GM18511 (cell line): ENCODE results near the gene LRRFIP1.

Experiments
- ATAC-seq: cut with Tn5 transposase; IDR thresholded peaks from one replicate; pipeline ENCODE4 v1.9.1; 2021; ENCODE audit warnings: mild to moderate bottlenecking, moderate library complexity; ENCODE audit not compliant: unreplicated experiment

The LRRFIP1 gene

DNA sequence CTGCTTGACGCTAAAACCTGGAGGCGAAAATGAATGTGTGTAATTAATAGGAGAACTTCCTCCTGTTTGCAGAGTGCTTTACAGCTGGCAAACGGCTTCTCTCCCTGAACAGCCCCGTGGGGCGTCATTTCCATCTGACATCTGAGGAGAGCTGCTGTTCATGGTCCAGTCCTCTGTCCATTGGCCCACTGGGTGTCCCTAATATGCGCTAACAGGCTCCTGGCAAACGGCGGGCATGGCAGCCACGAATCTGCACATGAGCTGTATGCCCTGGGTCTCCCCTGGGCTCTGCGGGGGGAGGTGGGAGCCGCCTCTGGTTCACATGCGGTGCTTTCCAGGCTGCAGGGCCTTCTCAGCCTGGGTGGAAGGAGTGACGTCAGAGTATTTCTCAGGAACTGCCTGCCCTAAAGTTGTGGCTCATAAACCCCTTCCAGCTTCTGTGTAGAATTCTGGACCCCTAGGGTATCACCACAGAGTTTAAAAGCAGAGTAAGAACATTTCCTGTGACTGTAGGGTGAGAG is 73.2 kb downstream of the LRRFIP1 start:
- ATAC-seq: peak; percentile 46

DNA sequence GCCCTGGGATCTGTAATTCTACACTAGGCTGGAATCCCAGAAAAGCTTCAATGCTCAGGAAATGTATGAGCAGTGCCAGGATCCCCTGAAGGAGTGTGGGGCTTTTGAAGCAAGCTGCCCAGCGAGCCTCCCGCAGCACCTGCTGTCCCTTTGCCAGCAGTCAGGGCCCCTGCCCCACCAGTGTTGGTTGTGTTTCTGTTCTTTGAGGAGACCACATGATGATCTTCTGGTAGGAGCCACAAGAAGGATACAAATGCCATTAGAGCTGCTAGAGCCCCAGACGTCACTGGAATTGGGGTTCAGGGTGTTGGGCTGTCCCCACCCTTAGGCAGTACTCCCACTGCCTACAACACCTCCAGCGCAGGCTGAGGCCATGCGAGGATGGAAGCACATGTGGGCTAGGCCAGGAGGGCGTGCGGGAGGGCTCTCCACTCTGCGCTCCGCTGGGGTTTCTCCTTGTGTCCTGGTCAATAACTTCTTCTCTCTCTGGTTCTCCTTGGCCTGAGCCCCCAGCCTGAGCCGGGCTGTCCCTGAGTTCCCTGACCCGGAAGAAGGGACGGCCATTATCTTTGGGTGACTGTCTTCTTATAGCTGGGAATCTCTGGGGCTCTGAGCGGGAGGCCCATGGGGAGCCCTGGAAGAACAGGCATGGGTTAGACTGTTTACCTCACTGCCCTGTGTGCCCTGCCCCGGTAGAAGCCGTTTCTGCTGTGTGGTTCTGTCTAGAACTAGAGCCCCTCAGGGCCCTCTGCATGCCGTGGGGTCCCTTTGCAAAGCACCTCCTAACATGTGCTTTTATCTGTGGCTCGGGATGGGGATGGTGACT is 73.9 kb downstream of the LRRFIP1 start:
- ATAC-seq: no peak

DNA sequence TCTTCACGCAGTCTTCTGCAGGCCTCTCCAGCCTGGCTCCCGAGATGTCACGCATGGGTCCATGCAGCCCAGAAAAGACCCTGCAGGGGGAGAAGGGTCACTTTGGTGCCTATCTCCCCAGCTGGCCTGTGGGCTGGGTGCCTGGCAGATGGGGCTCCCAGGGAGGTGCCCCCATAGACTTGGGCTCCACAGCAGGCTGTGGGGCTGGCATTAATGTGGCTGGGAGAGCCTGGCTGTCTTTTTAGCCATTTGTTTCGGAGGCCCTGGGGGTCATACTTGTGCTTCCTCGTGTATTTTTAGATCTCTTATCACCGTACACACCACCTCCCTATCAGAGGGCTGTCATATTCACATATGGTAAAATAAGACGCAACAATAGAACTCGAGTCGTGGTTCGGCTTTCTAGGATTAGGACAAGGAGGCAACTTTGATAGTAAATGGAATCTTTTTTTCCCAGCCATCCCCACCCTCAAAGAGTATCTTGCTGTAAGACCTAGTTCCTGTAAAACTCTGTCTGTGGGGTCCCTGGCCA is 74.5 kb downstream of the LRRFIP1 start:
- no peak for ATAC-seq

DNA sequence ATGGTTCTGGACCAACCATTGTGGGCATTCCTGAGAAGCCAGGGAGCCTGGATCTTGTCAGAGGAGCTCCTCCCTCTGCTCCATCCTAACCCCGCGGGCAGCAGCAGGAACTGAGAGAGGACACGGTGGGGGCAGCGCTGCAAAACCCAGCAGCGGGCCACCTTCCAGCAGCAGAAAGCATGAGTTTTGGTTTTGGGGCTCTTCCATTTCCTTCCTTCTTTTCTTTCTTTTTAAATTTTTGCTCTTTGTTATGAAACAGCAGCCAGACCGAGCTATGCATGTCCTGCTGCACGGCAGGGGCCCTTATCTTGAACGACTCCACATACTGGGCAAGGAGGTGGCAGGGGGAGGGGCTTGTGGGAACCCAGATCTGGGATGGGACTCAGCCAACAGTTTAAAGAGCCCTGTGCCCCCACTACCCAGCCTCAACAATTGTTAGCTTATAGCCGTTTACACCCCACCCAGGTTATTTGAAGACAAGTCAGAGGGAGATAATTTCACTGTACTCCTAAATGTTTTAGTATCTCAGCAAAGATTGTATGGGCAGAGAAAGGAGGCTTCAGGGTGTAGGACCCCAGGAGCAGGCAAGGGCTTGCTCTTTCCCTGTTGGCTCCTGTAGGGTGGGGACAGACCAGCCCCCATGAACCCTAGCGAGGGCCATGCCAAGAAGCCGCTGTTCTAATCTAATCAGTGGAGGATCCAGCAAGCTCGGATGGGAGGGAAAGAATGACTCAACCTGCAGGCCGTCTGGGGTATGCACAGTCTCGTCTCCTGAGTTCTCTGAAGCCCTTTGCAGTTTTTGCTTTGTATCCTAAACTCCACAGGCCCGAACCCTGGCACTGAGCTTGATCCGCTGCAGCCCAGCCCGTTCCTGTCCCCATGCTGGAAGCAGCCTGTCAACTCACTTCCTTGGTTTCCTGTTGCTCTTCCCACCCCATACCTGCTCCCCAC is 75.3 kb downstream of the LRRFIP1 start:
- ATAC-seq: no peak

DNA sequence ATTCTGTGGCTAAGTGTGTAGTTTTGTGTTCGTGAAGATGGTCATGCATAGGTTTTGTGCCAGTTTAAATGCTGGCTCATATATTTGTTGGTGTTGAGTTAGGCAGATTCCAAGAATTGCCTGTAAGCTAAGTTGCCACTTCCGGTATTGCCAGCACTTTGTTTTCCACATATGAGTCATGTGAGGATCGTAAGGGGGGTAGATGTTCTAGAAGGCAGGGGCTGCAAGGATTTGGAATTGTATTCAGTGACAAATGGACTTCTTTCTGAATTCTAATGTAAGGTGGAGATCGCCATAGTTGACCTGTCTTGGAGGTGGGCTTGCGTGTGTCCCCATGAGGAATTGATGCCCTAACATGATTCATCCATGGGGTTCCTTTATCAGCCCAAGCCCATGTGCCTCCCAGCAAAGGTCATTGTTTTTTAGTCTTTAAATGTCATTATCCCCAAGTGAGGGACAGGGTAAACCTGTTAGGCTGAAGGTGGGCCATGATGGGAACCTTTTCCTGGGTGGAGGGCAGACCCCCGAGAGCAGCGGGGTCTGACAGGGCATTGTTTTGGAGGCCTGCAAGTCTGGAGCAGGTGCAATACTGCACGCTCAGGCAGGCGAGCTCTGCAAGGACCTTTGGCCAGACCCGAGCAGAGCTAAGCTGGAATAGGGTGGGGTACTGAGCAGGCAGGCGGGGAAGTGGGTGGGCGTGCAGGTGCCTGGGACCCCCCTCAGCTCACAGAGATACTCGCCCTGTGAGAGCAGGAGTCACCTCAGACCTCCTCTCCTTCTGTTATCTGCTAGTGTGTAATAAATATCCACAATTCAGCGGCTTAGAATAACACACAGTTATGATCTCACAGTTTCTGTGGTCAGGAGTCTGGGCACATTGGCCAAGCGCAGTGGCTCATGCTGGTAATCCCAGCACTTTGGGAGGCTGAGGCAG is 77.4 kb downstream of the LRRFIP1 start:
- ATAC-seq: no peak

DNA sequence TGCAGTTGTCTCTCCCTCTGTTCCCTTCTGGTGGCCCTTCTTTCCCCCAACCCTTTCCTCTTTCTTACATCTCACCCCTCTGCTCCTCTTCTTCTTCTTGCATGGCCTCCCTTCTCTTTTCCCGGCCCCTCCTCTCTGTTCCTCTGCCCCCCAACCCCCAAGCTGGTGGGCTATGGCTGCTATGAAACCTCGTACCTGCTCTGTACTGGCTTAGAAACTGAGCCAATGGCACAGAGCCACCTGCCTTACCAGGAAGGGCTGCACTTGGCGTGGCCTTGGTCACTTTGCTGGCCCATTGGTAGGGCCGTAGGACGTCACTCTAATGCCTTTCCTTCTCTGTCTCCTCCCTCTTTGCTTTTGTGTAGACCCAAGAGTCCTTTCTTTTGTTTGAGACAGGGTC is 78.9 kb downstream of the LRRFIP1 start:
- ATAC-seq: no peak

DNA sequence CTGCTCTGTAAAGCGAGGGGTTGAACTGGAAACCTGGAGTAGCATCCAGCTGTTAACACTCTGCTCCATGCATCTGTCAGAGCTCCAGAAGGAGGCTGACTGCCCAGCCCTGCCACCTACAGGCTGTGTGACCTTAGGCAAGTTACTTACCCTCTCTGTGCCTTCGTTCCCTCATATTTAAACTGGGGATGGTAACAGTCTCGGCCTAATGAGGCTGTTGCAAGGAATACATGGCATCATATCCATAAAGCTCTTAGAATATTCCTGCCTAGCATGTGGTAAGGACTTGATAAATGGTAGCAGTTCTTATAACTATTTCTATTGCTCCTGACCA is 80.6 kb downstream of the LRRFIP1 start:
- no peak for ATAC-seq

DNA sequence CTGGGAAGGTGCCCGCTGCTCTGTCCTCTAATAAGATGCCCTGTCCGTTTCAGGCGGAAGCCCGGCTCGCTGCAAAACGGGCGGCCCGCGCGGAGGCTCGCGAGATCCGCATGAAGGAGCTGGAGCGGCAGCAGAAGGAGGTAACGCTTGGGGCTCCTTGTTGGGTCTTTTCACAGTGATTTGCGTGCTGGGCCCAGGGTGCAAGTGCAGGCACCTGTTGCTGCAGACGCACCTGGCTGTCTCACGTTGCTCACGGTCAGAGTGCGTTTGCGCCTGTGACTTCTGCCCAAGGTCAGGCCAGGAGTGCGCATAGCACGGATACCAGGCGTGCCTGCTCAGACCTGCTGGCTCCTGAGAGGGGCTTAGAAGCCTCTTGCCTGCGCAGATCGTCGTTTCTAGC is 81.1 kb downstream of the LRRFIP1 start:
- ATAC-seq: no peak

DNA sequence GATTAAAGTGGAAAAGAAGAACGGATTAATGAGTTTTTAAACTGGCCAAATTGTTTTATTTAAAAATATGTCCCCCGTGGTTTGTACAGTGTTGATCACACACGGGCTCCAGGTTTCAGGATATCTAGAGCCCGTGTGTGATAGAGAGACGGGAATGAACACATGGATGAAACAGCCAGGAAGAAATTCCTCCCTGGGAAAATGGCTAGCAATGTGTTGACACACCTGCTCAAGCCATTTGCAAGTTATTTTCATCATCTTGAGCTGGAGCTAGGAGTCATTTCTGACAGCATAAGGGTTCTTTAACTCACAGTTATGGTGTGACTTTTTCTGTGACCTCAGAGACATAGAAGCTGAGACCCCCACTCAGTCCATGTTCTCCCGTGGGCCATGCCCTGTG is 81.6 kb downstream of the LRRFIP1 start:
- no peak for ATAC-seq

DNA sequence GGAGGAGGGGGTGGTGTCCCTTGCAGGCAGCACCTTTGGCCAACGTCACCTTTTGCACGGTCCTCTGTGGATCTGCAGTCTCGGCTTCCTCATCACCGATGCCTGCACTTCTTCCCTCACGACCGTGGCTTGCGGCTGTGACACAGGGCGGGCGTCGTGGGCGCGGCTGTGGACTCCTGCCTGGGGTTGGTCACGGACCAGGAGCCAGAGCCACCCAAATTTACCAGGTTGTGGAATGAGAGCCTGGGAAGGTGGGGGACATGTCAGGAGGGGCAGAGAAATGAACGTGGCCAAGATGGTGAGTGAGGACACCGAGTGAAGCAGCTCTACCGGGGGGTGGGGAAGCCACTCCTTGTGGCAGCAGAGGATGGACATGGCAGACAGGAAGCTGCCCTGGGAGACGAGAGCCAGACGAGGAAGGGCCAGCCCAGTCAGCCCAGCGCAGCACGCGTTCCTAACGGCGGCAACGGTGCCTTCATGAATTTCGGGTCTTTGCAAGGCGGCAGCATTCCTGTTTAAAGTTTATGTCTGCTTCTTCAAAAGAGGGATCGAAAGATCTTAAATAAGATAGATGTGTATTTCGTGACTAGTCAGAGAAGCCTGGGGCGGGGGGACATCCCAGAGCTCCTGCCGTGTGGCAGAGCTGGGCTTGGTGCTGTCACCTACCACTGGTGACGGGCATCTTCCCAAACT is 84.2 kb downstream of the LRRFIP1 start:
- no peak for ATAC-seq

DNA sequence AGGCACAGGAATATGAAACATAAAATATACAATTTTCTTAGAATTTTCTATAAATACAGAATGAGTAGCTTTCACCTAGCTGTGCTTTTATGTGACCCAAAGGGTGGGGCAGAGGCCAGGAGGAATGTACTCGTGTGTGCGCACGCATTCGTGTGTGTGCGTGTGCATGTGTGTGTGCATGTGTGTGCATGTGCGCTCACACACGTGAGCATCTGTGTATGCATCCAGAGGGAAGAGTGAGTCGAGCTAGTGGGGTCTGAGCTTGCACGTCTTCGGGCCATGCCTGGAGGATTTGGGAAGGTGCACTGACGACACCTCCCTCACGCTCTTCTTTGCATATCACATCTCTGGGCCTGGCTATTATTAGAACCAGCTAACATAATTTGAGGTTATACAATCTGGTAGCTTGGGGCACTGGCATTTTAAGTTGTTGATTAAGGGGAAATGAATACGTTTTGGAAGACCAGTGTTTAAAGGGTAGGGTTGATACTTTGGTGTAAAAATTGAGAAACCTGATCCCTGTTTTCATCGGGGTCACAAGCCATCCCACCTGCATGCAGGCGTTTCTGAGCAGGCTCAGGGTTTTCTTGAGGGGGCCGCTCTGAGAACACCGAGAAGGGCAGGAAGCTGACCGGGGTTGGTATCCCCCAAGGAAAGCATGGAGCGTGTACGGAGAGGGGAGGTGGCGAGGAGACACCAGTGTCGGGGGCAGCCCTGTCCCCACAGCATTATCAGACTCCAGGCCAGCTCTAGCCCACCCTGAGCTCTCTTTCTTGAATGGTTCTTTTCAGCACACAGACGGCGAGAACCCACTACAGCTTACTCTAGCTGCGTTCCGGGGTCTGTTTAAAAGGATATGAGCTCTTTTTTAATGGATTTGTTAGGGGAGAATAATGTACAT is 85.3 kb downstream of the LRRFIP1 start:
- no peak for ATAC-seq

DNA sequence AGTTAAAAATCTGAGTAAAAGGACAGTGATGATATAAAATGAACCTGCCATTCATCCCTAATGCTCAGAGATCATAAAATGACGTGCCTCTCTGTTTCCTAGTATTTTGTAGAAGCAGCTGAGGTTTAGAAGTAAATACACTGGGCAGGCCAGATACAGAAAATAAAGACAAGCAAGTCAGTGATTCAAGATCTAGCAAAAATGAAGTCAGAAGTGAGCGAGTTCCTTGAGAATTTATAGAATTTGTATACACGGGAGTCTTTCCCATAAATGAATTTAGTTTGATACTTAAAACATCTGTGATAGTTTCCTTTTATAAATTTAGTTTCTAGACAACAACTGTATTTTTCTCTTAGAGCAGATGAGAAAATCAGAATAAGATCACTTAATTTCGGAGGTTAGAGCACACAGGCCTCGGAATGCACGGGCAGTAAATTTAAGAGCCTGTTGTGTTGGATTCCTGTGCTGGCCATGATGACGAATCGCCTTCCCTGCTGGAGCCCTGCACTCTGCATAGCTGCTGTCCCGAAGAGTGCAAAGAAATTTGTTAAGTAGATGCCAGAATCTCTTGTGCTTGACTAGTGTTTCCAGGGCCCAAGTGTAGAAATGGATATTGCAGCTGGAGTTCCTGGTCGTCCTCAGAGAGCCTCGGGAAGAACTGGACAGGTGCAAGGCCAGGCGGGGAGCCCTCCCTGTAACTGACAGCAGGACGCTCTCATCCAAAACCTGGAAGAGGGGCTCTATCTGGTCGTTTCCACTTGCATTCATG is 87.5 kb downstream of the LRRFIP1 start:
- no peak for ATAC-seq

DNA sequence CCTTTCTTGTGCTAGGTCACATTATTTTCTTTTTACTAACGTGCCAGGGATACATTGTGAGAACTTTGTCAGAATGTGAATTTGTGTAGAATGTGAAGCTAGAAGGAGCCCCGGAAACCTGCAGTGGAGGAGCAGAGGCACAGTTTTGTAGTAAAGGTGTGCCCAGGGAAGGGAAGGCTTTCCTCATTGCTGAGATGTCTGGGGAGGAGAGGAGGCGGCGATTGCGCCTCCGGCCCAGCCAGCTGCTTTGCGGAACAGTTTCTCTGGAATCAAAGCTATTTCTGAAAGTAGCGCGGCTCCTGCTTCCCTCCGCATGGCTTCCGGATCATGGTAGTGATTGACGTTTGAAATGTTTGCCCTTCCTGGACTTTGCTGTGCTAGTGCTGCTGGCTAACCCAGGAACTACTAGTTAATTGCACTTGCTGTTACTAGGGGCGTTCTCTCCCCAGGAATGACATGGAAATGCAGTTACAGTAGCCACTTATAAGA is 88.1 kb downstream of the LRRFIP1 start:
- no peak for ATAC-seq

DNA sequence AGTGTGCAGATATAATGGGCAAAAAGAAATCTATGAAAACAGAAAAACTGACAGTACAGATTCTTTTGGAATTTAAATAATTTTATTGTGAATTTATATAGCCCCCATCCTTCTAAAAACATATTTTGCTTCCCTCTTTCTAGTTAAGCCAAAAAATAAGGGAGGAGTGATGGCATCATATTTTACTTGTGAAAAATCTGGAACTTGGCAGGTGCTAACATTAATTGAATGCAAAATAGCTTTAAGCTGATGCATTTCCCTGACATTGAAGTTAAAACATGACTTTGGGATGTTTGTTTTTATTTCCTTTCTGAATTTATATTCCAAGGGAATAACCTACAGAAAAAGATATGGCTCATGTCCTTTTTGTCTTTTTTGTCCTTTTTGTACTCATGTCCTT is 88.6 kb downstream of the LRRFIP1 start:
- no peak for ATAC-seq

DNA sequence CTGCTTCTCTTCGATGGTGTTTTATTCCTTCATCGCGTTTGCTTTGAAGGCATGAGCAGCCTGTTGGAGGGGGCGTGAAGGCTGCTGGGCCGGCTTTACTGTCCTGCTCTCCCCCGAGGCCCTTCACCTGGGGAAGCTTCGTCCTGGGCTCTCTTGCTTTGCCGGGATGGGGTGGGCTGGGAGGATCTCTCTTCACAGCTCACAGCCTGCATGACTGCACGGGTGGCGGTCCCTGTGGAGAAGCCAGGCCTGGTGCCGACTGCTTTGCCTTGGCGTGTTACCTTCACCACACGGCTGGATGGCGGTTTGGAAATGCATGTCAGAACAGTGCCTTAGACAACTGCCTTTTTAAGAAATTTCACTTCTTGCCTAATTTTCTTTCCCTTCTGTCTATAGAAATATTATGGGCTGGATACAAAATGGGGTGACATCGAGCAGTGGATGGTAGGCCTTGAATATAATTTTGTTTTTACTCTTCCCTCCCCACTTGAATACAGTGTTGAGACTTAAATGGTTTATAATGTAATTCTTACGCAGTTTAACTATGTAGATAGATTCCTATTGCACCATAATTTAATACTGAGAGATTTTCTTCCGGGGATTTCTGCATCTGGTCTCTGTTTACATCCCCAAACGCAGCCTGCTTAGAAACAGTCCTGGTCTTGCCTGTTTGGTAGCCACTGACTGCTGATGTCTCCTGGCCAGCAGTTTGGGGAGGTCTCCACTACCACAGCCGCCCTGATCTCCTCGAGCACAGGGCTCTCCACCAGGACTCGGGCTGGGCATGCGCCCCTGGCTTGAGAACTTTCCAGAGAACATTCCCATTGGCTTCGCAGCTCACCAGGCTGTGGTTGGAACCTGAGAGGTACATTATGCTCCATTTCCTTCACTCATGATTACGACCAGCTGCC is 90.2 kb downstream of the LRRFIP1 start:
- no peak for ATAC-seq

DNA sequence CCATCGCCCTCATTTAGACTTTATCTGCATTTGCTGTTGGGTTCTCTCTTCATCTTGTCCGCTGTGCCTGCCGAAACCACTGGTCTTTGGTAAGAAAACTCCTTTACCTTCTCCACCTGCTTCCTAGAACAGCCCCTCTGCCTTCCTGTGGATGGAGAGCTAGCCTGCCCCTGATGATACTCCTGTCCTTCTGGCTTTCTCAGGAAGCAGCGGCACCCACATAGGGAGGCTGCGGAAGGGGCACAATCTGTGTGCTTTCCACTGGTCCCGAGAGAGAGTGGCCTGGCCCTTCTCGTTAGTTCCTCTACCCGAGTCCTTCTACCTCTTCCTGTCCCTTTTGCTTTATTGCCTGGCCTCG is 90.9 kb downstream of the LRRFIP1 start:
- no peak for ATAC-seq

DNA sequence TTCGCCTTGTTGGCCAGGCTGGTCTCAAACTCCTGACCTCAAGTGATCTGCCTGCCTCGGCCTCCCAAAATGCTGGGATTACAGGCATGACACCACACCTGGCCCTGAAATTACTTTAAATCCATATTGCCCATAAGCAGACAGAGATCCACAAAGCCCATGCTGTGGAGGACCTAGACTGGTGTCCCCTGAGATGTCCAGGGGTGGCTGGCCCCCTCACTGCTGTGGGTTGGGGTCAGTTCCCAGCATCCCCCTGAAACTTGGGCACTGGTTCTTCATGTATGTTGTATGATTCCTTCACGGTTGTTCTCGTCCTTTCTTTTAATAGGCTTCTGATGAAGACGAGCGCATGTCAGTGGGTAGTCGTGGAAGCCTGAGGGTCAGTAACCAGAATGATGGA is 93.1 kb downstream of the LRRFIP1 start:
- no peak for ATAC-seq
